Islet of Langerhans (tissue), 1 donor: ENCODE data around the gene HS1BP3.

ENCODE experiments used
- FAIRE-seq: peaks from one replicate; lab custom pipeline; 2011; peaks lifted over from hg19 to GRCh38; lab: Jason Lieb, UNC

The HS1BP3 gene

GRCh38 chr2:20663196-20664070, 12.5 kb upstream of the HS1BP3 start:
- FAIRE-seq, result no peak

- no peak for FAIRE-seq
These were observed 11.5 kb upstream of the HS1BP3 start for GRCh38 chr2:20662308-20662937.

DNA sequence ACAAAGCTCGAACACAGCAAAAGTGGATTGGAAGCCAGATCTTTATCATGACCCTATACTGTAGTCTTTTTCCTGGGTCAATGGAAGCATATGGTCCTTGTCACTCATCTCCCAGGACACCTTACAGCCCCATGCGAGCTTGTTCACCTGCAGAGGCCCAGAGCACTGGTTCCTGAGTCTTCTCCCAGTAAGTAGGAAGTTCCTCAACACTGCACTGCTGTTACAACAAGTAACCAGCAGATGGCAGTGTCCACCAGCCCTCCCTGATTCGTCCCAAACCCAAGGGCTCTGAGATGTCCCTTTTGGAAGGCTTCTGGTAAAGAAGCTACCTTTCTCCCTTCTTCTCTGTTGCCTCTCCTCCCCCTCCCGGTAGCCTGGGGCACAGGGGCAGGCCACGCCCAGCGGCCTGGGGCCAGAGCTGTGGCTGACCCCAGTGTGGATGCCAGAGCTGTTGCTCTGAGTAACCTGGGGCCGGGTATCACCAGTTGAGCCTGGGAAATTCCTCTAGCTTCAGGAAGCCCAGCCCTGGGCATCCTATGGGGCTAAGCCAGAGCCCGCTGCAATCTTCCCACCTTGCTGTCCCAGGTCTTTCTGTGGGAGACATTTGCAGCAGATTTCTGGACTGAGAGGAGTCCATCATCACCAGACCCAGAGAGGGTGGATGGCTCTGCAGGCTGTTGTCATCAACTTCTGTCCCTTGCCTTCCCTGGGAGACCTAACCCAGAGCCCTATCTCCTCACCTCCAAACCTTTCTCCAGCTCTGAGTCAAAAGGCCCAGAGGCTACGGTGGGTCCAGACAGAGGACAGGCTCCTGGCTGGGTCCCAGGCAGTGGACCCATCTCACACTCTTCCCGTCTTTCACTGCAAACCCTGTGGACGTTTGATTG, 10.8 kb upstream of the HS1BP3 start:
- FAIRE-seq, result no peak

- FAIRE-seq, result no peak
These were observed 9.9 kb upstream of the HS1BP3 start for GRCh38 chr2:20660506-20661420.

GRCh38 chr2:20657522-20658235, 6.8 kb upstream of the HS1BP3 start:
- no peak for FAIRE-seq

DNA sequence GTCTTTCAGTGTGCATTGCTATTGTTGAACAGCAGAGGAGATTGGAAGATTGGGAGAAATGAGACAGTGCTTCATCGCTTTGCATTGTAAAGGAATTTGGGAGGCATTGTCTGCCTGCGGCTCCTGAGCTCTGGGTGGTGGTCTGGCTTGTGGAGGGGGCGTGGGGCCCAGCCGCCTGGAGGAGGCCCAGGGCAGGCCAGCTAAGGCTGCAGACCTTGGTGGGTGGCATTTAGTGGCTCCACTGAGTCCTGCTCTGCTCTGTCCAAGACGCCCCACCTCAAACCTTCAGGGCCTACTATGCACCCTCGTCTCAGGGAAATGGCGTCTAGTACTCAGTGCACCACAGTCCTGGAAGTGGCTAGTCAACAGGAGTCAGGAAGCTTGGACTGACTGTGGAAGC, 5.7 kb upstream of the HS1BP3 start:
- FAIRE-seq, result no peak

- no peak for FAIRE-seq
These were observed 3.6 kb upstream of the HS1BP3 start for GRCh38 chr2:20654535-20654813.

GRCh38 chr2:20653695-20654534, 3.0 kb upstream of the HS1BP3 start:
- no peak for FAIRE-seq

DNA sequence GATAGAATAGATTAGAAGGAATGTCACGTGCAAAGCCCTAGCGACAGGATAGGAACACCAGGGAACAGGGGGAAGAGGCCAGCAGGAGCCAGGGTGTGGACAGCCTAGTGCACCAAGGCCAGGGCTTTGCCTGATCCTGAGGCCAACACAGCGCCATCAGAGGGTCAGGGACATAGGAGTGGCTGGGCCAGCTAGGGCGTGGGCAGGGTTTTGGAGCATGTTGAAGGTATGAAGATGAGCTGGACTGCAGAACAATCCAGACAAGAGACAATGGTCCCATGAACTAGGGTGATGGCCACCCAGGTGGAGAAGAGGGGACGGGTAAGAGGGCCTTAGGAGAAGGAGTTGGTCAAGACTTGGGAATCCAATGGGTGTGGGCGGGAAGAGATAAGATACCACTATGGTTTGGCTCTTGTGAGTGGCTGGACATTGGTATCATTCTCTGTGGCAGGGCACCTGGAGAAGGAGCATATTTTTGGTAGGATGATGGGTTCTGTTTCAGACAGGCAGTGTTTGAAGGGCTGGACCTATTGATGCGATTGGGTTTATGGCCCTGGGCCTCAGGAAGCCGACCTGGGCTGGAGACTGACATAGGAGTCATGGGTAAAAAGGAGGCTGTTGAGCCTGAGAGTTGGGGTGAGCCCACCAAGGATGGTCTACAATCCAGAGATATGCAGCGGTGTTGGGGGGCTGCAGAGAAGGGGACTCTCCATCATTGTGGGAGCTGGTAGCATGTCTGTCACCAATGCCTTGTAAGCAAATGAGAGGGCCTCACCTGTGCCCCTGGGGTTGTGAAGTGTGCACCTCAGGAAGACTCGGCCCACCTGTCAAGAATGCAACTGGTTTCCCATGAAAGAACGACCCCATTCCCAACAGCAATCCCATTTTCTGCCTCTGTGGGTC, 2.0 kb upstream of the HS1BP3 start:
- FAIRE-seq, result no peak

GRCh38 chr2:20652141-20652540, 1.2 kb upstream of the HS1BP3 start:
- FAIRE-seq, result no peak

GRCh38 chr2:20651731-20652099, 817 bp upstream of the HS1BP3 start:
- no peak for FAIRE-seq

DNA sequence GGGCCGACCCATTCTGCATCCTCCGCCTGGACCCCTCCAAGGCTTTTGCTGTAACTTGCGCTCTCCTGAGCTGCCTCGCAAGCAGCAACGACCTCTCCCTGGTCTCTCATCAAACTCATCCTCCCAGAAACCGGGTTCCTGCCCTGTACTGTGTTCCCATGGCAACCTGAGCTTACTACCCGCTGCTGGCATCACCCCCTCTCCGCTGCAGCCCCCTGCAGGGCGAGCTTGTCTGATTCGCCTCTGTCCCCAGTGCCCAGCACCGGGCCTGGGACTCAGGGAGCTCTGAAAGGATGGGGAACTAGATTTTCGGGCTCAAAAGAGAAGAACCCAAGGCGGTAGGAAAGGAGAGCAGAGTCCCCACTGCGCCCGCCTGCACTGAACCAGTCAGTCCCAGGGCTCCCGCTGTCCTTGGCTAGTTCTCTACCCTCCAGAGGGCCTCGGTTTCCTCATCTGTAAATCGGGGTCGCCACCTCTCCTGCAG, 463 bp downstream of the HS1BP3 start:
- no peak for FAIRE-seq

DNA sequence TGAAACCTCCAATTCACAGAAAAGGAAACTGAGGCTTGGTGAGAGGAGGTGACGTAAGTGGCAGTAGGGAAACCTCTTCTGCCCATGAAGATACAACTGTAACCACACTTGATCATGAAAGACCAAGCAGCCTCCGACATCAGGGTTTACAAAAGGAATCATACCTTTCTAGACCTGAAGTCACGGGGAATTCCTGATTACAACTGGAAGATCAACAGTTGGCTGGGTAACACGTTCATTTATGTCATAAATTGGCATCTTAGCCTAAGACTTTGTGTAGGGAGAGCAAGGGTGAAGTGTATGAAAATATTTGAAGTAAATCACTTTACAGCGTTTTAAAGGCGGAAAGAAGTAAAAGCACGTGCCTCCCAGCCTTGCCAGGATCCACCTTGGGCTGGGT, 922 bp downstream of the HS1BP3 start:
- no peak for FAIRE-seq

- no peak for FAIRE-seq
These were observed 1.3 kb downstream of the HS1BP3 start for GRCh38 chr2:20649576-20649975.

- FAIRE-seq, result no peak
These were observed 2.1 kb downstream of the HS1BP3 start for GRCh38 chr2:20648831-20649230.

DNA sequence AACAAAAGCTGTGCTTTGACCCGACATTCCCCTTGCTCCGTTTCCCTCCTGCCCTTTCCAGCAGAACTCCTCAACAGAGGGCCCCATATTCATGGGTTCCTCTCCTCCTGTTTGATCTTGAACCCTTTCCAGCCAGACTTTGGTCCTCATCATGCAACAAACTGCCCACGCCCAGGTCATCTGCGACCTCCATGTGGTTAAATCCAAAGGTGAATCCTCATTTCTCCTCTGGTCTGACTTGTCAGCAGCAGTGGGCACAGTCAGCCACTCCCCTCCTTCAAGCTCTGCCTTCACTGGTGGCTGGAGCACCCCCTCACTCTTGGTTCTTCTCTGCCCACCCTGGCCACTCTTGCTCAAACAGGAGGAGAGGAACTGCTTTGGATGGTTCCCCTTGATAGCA, 2.7 kb downstream of the HS1BP3 start:
- no peak for FAIRE-seq

GRCh38 chr2:20647738-20648137, 3.2 kb downstream of the HS1BP3 start:
- no peak for FAIRE-seq

GRCh38 chr2:20647211-20647610, 3.7 kb downstream of the HS1BP3 start:
- FAIRE-seq, result no peak

- no peak for FAIRE-seq
These were observed 4.5 kb downstream of the HS1BP3 start for GRCh38 chr2:20646446-20646845.
